NCI-H460 (cell line): Measurements from ENCODE around the gene OAS1. TPM values are rescaled to one million over a fixed set of nuclear protein-coding genes. Genes with fewer than 3 reads are reported as not detected.
"Not testable (repeated sequence)": the region's sequence is repeated elsewhere in the genome, so short reads cannot be mapped to it uniquely, and the experiment has no call there.

ENCODE experiments used
- DNase-seq: peaks from one replicate; pipeline ENCODE4 v3.0.0-alpha.2; 2016; ENCODE audit warnings: low read depth; ENCODE audit errors: extremely low read depth
- total RNA-seq: library from RNA; depleted of rRNA; stranded (reverse); fragments of >200 nt; shearing (Covaris generic); gene quantifications from 2 replicates; pipeline ENCODE4 v1.2.3, GENCODE V29; 2014

OAS1 gene
- total RNA-seq, 1 experiment from 2014 or later = 133 TPM

DNA sequence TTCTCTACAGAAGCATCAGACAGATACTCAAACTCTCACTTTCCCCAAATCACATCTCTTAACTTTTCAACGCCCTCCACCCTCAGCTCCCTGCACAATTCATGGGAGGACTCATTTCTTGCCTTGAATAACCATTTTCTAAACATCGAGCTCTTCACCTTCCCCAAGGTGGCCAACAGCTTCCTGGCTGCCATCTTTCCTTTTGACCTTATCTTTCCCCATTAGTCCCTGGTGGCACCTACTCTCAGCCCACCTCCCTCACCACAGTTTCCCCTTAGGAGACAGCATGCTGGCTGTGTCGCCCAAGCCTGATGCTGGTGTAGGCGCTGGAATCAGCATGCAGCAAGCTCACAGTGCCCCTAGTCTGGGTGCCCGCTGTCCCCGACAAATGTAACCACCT is 8.4 kb upstream of the OAS1 start:
- no peak for DNase-seq

DNA sequence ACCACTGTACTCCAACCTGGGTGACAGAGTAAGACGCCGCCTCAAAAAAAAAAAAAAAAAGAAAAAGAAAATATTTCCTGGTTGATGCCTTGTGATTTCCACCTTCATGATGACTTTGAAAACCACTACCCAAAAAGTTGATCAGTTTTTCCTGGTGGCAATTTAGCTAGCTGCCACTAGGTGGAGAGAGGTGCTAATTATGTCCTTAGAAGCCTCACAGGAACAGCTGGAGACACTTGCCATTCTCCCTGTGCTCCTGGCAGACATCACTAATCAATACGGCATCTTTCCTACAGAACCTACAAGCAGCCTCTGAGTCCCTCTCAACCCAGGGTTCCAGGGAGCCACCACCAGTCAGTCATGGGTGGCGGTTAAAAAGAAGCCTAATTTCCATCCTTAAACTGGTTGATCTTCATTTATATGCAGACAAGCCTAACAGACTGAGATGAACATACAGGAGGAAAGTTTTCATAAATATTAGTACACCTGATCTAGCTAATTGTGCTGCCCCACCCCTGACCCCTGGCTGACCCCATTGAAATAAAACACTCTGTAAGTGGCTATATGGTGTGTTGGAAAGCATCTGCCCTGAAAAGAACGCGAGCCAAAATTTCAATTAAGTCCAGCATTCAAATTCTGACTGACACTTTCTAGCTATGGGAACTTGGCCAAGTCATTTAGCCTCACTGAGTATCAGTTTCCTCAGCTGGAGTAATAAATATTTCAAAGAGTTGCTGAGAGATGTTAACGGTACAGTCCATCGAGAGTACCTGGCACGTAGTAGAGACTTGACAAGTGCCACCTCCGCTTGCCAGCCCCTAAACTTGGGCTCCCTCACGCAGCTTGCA is 6.2 kb upstream of the OAS1 start:
- DNase-seq = peak; percentile 69

DNA sequence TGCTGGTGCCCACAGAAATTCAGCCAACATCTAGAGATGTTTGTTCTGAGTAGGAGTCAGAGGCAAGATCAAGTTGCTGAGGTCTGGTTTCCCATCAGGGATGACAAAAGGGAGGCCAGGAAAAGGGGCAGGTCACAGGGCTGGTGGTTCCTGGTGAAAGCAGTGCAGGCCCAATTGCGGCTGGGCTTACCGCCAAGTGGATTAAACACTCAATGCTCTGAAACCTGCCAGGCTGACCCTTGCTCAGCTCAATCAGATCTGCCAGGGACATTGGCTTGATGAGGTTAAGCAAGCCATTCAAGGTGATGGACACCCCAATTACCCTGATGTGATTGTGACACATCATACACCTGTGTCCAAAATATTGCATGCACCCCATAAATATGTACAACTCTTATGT is 5.5 kb upstream of the OAS1 start:
- no peak for DNase-seq

DNA sequence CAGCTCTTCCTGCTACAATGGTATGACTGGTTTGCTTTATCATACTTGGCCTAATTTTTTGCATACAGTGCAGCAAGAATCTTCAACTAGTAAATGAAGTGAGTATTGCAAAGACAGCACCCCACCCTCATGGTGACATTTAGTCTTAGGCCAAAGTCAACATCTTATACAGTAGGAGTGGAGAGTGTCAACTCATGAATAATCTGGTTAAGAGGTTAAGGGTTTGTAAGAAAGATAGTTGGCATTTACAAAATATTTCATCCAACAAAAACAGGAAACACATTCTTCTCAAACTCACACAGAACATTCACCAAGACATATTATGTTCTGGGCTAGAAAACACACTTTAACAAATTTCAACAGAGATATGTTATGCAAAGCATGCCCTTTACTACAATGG is 2.2 kb upstream of the OAS1 start:
- DNase-seq = peak; percentile 96

DNA sequence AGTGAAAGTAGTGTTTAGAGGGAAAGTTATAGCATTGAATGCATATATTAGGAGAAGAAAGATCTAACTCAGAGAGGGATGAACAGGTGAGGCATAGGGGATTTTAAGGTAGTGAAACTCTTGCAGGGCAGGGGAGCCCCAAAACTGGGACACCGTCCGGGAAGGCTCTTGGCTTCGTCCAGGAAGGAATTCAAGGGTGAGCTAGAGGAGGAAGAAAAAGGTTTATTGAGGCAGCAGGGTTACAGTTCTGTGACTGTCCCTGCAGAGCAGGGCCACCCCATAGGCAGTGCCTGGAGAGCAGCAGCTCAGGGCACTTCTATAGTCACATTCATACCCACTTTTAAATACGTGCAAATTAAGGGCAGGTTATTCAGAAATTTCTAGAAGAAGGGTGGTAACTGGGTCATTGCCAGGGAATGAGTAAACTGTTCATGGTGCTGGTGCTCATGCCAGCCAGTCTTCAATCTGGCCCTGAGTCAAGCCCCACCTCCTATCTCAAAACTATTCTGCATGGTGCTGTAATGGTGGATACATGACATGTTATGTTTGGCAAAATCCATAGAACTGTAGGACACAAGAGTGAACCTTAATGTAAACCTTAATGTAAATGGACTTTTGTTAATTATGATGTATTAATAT is 1.2 kb upstream of the OAS1 start:
- peak; percentile 87 for DNase-seq

DNA sequence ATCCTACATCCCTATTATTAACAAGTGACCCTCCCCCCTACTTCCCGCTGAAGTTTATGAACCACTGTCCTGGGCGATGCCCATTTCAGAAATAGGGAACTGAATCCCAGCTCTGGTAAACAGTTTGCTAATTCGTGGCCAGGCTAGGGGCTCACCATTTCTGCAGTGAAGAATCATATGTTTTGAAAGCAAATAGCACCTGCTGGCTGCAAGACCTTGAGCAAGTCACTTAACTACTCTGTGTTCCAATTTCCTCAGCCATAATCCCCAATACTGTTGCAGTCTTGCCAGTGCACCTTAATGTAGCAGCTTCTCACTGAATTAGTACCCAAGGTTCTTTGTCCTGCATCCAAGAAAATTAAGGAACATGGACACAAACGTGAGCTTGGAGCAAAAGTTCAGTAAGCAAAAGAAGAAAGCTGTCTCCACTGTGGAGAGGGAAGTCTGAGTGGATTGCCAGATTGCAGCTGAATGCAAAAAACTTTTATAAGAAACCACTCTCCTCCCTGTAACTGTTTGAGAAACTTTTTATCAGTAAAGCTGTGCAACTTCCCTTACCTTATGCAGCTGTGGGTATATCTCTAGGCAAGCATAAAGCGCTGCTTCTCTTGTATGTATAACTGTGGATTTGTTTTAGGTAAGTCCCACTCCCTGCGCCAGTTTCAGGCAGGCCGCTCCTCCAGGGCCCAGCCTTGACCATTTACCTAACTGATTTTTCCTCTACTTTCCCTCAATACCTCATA is 824 bp downstream of the OAS1 start:
- DNase-seq = no peak

DNA sequence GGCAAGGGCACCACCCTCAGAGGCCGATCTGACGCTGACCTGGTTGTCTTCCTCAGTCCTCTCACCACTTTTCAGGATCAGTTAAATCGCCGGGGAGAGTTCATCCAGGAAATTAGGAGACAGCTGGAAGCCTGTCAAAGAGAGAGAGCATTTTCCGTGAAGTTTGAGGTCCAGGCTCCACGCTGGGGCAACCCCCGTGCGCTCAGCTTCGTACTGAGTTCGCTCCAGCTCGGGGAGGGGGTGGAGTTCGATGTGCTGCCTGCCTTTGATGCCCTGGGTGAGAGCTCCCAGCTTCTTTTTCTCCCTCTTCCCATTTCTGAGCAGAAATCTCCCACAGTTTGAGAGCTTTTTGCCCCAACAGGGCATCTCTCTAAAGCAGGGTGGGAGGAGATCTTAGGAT is 1.8 kb downstream of the OAS1 start:
- DNase-seq = no peak

DNA sequence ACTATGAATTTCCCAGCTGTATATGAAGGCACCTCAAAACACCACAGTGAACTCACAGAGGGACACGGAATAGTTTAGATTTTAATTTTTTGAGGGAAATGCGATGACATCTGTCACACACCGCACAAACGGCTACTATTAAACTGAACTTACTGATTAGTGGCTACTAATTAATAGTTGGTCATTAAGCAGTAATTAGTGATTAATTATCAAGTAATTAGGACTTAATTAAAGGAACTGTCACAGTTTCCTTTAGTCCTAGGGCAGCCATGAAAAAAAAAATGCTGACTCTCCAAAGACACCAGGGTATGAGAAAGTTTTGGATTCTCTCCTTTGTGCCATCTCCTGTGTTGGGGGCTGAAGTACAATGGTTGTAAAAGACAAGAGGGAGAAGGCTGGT is 2.9 kb downstream of the OAS1 start:
- DNase-seq = no peak

DNA sequence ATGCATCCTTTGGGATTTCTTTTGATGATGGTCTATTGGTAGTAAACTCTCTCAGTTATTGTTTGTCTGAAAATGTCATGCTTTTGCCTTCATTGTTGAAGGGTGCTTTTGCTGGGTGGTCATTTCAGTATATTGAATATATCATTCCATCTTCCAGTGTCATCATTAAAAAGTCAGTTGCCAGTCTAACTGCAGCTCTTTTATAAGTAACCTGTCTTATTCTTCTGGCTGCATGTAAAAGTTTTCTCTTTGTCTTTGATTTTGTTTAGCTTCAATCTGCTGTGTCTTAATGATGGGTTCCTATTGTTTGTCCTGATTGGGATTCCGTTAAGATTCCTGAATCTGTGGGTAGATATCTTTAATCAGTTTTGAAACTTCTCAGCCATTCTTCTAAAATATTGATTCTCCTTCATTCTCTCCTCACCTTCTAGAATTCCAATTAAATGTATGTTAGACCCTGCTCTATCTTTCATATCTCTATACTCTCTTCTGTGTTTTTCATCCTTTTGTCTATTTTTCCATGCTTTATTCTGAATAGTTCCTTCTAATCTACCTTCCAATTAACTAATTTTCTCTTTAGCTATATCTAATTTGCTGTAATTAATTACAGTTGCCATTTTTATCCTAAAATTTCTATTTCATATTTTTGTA is 6.4 kb downstream of the OAS1 start:
- no peak for DNase-seq

DNA sequence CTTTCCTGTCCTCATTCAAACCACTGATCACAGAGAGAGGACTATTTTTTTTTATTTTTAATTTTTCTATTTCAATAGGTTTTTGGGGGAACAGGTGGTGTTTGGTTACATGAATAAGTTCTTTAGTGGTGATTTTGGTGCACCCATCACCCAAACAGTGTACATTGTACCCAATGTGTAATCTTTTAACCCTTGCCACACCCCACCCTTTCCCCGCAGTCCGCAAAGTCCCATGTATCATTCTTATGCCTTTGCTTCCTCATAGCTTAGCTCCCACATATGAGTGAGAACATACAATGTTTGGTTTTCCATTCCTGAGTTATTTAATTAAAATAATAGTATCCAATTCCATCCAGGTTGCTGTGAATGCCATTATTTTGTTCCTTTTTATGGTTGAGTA is 7.1 kb downstream of the OAS1 start:
- not testable (repeated sequence) for DNase-seq

DNA sequence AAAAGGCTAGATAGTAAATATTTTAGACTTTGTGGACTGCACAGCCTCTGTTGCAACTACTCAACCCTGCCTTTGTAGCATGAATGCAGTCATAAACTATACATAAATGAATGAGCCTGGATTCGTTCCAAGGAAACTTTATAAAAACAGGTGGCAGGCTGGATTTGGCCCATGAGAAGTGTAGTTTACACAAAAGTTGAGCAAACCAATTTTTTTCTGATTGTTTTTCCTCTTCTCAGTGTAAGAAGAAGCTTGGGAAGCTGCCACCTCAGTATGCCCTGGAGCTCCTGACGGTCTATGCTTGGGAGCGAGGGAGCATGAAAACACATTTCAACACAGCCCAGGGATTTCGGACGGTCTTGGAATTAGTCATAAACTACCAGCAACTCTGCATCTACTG is 9.5 kb downstream of the OAS1 start:
- no peak for DNase-seq

DNA sequence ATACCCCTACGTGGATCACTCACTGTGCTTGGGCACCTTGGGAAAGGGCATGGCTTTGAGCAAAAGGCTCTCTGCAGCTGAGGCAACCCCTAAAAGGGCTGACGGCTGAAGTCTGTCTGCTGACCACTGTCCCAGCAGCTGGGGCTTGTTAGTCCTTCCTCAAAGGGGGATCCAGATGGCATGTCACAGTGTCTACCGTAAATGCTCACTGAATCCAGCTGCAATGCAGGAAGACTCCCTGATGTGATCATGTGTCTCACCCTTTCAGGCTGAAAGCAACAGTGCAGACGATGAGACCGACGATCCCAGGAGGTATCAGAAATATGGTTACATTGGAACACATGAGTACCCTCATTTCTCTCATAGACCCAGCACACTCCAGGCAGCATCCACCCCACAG is 12.4 kb downstream of the OAS1 start:
- no peak for DNase-seq

DNA sequence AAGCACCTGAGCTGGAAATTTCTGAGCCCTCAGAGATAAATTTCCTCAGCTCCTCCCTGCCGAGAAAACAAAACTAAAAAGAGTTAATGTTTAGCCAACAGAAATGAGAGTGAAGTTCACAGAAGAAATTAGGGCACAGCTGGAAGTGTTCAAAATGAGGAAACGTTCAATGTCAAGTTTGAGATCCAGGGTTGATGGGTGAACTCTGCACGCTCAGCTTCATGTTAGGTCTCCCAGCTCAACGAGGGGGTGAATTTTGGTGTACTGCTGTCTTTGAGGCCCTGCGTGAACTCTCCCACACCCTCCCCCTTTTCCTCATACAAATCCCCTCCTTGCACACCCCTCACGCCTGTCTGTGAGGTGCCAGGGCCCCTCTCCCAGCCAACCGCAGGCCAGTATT is 18.2 kb downstream of the OAS1 start:
- no peak for DNase-seq

DNA sequence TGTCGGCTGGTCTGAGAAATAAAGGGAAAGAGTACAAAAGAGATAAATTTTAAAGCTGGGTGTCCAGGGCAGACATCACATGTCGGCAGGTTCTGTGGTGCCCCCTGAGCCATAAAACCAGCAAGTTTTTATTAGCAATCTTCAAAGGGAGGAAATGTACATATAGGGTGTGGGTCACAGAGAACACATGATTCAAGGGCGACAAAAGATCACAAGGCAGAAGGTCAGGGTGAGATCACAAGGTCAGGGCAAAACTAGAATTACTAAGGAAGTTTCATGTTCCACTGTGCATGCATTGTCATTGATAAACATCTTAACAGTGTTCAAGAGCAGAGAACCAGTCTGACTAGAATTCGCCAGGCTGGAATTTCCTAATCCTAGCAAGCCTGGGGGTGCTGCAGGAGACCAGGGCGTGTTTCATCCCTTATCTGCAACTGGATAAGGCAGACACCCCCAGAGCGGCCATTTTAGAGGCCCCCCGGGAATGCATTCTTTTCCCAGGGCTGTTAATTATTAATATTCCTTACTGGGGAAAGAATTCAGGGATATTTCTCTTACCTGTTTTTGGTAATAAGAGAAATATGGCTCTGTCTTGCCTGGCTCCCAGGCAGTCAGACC is 19.8 kb downstream of the OAS1 start:
- not testable (repeated sequence) for DNase-seq

DNA sequence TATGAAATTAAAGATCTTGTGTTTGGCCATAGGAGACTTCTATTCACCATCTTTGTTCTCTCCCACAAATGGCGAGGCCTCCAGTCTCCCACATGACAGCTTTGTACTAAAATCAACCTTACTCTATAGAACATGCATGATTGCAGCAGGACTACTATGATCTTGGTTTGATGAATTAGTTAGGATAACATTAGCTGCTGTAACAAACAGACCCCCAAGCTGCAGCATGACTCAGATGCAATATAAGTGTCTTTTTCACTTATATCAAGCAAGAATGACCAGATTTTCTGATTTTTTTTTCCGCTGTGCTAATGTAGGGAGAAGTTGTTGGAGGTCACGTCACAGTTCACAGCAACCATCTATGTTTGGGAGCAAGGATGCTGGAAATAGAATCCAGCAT is 20.7 kb downstream of the OAS1 start:
- no peak for DNase-seq

DNA sequence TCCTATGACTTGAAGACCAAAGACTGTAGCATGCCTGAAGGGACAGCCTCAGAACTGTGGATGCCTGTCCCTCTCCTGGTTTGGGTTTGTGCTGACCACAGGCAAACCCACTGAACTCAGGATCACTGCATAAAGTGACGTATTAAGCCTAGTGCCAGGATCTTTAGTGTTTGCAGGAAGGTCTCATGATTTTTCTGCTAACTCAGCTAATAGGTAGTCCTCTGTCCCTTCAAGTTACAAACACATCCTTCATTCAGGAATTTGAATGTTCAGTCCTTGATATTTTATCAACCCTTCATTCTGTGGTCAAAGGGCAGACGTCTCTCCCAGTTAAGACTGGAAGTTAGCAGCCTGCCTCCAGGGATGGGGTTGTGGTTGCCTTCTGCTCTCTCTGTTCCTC is 21.2 kb downstream of the OAS1 start:
- DNase-seq = no peak

DNA sequence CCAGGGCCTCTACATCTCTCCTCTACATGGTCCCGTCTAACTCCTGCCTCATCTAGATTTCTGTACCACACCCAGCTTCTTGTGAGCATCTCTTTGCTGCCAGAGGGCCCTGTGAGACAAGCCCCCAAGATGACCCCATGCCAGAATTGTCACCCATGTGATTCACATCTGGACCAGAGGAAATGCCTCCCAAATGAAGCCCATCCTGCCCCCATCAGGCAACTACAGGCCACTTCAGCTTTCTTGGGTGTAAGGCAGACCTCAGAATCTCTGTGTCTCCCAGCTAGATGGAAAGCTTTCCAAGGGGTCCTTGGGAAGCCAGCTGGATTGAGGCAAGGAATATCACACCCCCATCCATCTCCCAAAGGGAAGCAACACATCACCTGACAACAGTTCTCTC is 22.2 kb downstream of the OAS1 start:
- no peak for DNase-seq

DNA sequence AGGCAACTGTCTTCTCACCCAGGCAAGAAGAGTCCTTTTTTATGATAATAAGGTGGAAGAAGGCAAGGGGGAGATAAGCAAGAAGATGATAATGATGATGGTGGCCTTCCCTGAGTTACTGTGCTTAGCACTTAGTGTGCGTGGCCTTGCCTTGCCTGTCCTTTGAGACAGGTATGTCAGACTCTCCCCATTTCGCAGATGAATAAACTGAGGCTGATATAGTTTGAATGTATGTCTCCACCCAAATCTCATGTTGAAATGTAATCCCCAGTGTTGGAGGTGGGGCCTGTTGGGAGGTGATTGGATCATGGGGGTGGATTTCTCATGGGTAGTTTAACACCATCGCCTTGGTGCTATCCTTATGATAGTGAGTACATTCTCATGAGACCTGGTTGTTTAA is 23.0 kb downstream of the OAS1 start:
- no peak for DNase-seq

DNA sequence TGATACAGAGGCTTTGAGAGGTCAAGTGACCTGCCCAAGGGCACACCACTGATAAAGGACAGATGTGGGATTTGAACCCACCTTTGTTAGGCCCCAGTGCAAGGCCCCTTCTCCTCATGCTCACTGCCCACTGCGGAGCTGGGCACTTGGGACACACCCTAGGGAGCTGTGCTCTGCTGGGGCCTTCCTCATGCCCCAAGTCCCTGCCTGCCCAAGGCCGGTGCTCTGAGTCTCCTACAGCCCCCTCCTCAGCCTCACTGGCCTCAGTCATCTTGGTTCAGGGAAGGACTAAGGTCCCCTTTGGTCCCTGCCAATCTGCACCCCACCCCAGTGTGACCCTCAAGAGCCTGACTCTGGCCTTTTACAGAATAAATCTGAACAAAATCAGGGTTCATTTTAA is 23.6 kb downstream of the OAS1 start:
- DNase-seq = no peak

DNA sequence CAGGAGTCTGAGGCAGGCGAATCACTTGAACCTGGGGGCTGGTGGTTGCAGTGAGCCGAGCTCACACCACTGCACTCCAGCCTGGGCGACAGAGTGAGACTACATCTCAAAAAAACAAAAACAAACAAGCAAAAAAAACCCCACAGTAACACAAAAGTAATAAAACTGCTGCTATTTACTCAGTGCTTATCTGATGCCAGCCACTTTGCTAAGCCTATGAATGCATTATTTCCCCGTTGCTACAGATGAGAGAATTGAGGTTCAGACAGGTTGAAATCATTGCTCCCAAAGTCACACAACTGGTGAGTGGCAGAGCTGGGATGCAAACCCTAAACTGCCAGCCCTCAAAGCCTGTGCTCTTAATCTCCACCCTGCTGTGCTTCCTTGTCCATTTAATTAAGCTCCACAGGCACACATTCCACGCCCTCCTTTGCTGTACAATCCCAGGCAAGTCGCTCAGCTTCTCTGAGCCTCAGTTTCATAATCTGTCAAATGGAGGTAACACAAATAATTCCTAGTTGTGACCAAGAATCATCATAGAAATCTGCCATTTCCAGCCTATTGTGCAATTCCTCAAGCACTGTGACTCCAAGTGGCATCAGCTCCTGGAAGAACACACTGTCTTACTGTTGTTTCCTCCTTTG is 25.8 kb downstream of the OAS1 start:
- DNase-seq = no peak
